BE2C (cell line): ENCODE results near the gene CPED1.
"Not testable (repeated sequence)": the region's sequence is repeated elsewhere in the genome, so short reads cannot be mapped to it uniquely, and the experiment has no call there.

ENCODE experiments used
- DNase-seq: peaks from one replicate; pipeline ENCODE4 v3.0.0-alpha.2; 2020
- H3K27me3 ChIP-seq: fragments of 250-450 bp; sonication (Bioruptor Pico); 2 replicates; pipeline ENCODE4 v1.5.1; 2020; ENCODE audit warnings: mild to moderate bottlenecking
- H3K36me3 ChIP-seq: fragments of 250-450 bp; sonication (Bioruptor Pico); 2 replicates; pipeline ENCODE4 v1.5.1; 2020; ENCODE audit warnings: mild to moderate bottlenecking
- H3K4me1 ChIP-seq: fragments of 250-450 bp; sonication (Bioruptor Pico); 2 replicates; pipeline ENCODE4 v1.5.1; 2020
- H3K4me3 ChIP-seq: 2 replicates; pipeline ENCODE4 v1.5.1; 2011; ENCODE audit warnings: low read depth, low read length
- H3K9me3 ChIP-seq: fragments of 250-450 bp; sonication (Bioruptor Pico); 2 replicates; pipeline ENCODE4 v1.5.1; 2020
- CTCF ChIP-seq: IDR thresholded peaks from 2 replicates; pipeline ENCODE4 v1.5.1; 2012; ENCODE audit warnings: mild to moderate bottlenecking, low read depth, low read length

CPED1 gene

DNA sequence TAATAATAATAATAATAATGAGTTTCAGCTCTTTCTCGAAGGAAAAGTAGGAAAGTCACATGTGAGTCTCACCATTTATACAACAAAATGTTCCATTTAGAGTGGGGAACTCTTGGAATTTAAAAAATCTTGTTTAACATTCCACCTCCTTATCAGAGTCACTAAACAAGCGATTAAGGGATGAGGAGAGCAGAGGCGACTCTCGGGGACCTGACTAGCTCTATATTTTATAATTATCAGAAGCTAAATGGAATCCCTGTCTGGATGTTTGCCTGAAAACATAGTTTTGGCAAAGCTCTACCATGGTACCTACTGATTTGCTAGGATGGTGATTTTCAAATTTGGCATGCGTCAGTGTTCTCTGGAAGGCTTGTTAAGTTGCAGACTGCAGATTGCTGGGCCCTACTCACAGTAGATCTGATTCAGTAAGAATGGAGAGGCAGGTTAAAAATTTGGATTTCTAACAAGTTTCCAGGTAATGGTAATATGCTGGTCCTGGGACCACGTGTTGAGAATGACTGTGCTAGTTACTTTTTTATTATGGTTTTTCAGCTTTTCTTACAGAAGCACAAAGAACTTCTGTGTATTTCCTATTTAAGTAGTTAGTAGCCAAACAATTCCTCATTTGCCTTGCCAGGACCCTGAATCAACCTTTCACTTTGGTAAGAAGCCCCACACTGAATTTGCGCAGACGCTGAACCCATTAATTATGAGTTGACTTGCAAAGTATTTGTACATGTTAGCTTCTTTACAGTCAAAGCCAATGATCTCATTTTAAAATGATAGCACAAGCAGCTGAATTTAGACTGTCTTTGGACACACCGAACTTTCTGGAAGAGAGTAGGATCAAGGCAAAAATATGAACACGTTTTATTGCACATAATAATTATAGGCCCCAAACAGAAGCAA is 39.5 kb downstream of the CPED1 start:
- no peak for DNase-seq
- H3K9me3 ChIP-seq = no peaks in the 10 kb centered on the region
- no peaks in the 10 kb centered on the region for H3K36me3 ChIP-seq
- no peak overlapping the region for H3K4me3 ChIP-seq
- H3K27me3 ChIP-seq = peaks cover 5% of the 10 kb centered on the region
- H3K4me1 ChIP-seq = no peaks in the 10 kb centered on the region
- no peak for TF ChIP-seq CTCF

- Histone ChIP-seq H3K27me3 (peaks cover 5% of the 10 kb centered on the region; the same call in 1 of the 2 replicates), H3K4me3 (no peak overlapping the region)
- no peak for TF ChIP-seq CTCF
These were observed 40.8 kb downstream of the CPED1 start for GRCh38 chr7:121029302-121029701.

GRCh38 chr7:121030308-121030707 is 41.8 kb downstream of the CPED1 start:
- Histone ChIP-seq H3K9me3 (no peaks in the 10 kb centered on the region), H3K4me1 (no peaks in the 10 kb centered on the region), H3K27me3 (no peaks in the 10 kb centered on the region; the same call in 1 of the 2 replicates), H3K36me3 (no peaks in the 10 kb centered on the region), H3K4me3 (no peak overlapping the region)
- TF ChIP-seq CTCF = no peak
- no peak for DNase-seq

More at GRCh38 chr7:121029302-121029701, 40.8 kb downstream of the CPED1 start:
- Histone ChIP-seq H3K36me3 (no peaks in the 10 kb centered on the region), H3K9me3 (no peaks in the 10 kb centered on the region), H3K4me1 (no peaks in the 10 kb centered on the region)
- no peak for DNase-seq

GRCh38 chr7:121032645-121033460 is 44.3 kb downstream of the CPED1 start:
- Histone ChIP-seq H3K27me3 (no peaks in the 10 kb centered on the region; the same call in 1 of the 2 replicates), H3K9me3 (no peaks in the 10 kb centered on the region)
- no peak for DNase-seq

GRCh38 chr7:121034929-121035328 is 46.4 kb downstream of the CPED1 start:
- DNase-seq = no peak
- H3K4me1 ChIP-seq = no peaks in the 10 kb centered on the region
- H3K36me3 ChIP-seq = no peaks in the 10 kb centered on the region
- no peaks in the 10 kb centered on the region for H3K9me3 ChIP-seq
- TF ChIP-seq CTCF = no peak
- no peaks in the 10 kb centered on the region; the same call in 1 of the 2 replicates for H3K27me3 ChIP-seq
- H3K4me3 ChIP-seq = no peak overlapping the region

More at GRCh38 chr7:121032645-121033460, 44.3 kb downstream of the CPED1 start:
- H3K4me1 ChIP-seq = no peaks in the 10 kb centered on the region
- no peak overlapping the region for H3K4me3 ChIP-seq
- H3K36me3 ChIP-seq = no peaks in the 10 kb centered on the region
- no peak for TF ChIP-seq CTCF

- H3K9me3 ChIP-seq, H3K36me3 ChIP-seq, H3K4me1 ChIP-seq, H3K27me3 ChIP-seq, DNase-seq, H3K4me3 ChIP-seq: not testable (repeated sequence)
These were observed 48.3 kb downstream of the CPED1 start for GRCh38 chr7:121036776-121037175.

DNA sequence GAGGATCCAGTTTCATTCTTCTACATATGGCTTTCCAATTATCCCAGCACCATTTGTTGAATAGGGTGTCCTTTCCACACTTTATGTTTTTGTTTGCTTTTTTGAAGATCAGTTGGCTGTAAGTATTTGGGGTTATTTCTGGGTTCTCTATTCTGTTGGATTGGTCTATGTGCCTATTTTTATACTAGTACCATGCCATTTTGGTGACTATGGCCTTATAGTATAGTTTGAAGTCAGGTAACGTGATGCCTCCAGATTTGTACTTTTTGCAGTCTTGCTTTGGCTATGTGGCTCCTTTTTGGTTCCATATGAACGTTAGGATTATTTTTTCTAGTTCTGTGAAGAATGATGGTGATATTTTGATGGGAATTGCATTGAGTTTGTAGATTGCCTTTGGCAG is 48.8 kb downstream of the CPED1 start:
- DNase-seq, H3K4me3 ChIP-seq, H3K27me3 ChIP-seq: not testable (repeated sequence)

More for the DNA sequence above, 48.8 kb downstream of the CPED1 start:
- not testable (repeated sequence) for H3K9me3 ChIP-seq, H3K36me3 ChIP-seq, H3K4me1 ChIP-seq
